Measurements from ENCODE around the gene KLK4. TPM values are rescaled to one million over a fixed set of nuclear protein-coding genes. Genes with fewer than 3 reads are reported as not detected.

The KLK4 gene
- total and polyA plus RNA-seq, 4 donors: not detected

DNA sequence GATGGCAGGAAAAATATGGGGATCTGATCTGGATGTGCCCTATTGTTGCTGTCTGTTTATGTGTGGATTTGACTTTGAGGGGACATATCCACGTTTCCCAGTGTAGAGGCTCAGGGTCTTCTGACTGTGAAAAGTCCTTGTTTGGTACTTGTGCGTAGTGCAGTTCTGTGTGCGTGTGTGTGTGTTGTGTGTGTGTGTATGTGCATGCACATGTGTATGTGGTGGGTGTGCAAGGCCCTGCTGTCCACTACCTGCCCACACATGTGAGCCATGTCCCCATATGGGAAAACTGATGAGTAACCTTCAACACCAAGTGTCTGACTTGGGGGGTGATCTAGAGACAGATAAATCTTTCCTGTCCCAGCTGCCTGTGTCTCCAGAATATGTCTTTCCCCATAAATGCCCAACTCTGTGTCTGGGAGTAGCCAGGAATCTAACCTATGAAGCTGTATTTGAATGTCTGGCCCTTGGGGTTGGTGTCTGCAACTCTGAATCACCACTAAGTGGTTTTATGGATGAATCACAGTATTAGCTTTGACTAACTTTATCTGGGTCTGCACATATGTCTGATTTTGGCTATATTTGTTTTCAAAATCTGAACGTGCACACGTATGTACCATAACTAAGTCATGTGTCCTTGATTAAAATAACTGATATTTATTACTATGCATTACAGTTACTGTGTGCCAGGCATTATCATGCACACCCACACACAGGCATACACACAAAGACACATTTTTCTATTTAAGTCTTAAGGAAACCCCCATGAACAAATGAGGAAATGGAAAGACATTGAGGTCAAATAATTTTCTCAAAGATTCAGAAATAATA lies 20.6 kb downstream of the KLK4 start:
- no peak for DNase-seq (ENCODE audit: low spot score)
- TF ChIP-seq, protein P1, sequence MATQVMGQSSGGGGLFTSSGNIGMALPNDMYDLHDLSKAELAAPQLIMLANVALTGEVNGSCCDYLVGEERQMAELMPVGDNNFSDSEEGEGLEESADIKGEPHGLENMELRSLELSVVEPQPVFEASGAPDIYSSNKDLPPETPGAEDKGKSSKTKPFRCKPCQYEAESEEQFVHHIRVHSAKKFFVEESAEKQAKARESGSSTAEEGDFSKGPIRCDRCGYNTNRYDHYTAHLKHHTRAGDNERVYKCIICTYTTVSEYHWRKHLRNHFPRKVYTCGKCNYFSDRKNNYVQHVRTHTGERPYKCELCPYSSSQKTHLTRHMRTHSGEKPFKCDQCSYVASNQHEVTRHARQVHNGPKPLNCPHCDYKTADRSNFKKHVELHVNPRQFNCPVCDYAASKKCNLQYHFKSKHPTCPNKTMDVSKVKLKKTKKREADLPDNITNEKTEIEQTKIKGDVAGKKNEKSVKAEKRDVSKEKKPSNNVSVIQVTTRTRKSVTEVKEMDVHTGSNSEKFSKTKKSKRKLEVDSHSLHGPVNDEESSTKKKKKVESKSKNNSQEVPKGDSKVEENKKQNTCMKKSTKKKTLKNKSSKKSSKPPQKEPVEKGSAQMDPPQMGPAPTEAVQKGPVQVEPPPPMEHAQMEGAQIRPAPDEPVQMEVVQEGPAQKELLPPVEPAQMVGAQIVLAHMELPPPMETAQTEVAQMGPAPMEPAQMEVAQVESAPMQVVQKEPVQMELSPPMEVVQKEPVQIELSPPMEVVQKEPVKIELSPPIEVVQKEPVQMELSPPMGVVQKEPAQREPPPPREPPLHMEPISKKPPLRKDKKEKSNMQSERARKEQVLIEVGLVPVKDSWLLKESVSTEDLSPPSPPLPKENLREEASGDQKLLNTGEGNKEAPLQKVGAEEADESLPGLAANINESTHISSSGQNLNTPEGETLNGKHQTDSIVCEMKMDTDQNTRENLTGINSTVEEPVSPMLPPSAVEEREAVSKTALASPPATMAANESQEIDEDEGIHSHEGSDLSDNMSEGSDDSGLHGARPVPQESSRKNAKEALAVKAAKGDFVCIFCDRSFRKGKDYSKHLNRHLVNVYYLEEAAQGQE (IDR thresholded peaks at IDR 0.05): no peak
- TF ChIP-seq RAD21 (IDR thresholded peaks at IDR 0.05) (no peak), FOXA1 (IDR thresholded peaks at IDR 0.05) (no peak), NR2F2 (IDR thresholded peaks at IDR 0.05) (no peak), YY1 (IDR thresholded peaks at IDR 0.05) (no peak), SP1 (IDR thresholded peaks at IDR 0.05) (no peak), FOXA2 (IDR thresholded peaks at IDR 0.05) (no peak), RXRA (IDR thresholded peaks at IDR 0.05) (no peak), HNF4A (conservative IDR thresholded peaks at IDR 0.05) (no peak), JUND (IDR thresholded peaks at IDR 0.05) (no peak), EGR1 (IDR thresholded peaks at IDR 0.05; ENCODE audit: low read depth in 2 of 2) (no peak), HNF4G (IDR thresholded peaks at IDR 0.05) (no peak), ATF3 (IDR thresholded peaks at IDR 0.05) (no peak), GABPA (IDR thresholded peaks at IDR 0.05 in 1 of 2, conservative IDR thresholded peaks at IDR 0.05 in 1 of 2) (no peak), TAF1 (conservative IDR thresholded peaks at IDR 0.05) (no peak), MAX (IDR thresholded peaks at IDR 0.05) (no peak)
- TF ChIP-seq, protein P2, sequence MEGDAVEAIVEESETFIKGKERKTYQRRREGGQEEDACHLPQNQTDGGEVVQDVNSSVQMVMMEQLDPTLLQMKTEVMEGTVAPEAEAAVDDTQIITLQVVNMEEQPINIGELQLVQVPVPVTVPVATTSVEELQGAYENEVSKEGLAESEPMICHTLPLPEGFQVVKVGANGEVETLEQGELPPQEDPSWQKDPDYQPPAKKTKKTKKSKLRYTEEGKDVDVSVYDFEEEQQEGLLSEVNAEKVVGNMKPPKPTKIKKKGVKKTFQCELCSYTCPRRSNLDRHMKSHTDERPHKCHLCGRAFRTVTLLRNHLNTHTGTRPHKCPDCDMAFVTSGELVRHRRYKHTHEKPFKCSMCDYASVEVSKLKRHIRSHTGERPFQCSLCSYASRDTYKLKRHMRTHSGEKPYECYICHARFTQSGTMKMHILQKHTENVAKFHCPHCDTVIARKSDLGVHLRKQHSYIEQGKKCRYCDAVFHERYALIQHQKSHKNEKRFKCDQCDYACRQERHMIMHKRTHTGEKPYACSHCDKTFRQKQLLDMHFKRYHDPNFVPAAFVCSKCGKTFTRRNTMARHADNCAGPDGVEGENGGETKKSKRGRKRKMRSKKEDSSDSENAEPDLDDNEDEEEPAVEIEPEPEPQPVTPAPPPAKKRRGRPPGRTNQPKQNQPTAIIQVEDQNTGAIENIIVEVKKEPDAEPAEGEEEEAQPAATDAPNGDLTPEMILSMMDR (IDR thresholded peaks at IDR 0.05; ENCODE audit: low read depth, low read length, missing input control): no peak
- TF ChIP-seq, protein P3, sequence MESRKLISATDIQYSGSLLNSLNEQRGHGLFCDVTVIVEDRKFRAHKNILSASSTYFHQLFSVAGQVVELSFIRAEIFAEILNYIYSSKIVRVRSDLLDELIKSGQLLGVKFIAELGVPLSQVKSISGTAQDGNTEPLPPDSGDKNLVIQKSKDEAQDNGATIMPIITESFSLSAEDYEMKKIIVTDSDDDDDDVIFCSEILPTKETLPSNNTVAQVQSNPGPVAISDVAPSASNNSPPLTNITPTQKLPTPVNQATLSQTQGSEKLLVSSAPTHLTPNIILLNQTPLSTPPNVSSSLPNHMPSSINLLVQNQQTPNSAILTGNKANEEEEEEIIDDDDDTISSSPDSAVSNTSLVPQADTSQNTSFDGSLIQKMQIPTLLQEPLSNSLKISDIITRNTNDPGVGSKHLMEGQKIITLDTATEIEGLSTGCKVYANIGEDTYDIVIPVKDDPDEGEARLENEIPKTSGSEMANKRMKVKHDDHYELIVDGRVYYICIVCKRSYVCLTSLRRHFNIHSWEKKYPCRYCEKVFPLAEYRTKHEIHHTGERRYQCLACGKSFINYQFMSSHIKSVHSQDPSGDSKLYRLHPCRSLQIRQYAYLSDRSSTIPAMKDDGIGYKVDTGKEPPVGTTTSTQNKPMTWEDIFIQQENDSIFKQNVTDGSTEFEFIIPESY (IDR thresholded peaks at IDR 0.05): no peak
- H3K9ac ChIP-seq (ENCODE audit: low read depth in 1 of 2, low read length in 2 of 2): no peak overlapping the region
- WGBS: 57% methylated on average over 5 of the region's 5 CpGs
- peaks cover 0 to 2% (median 0%) of the 10 kb centered on the region in 4 donors for H3K27me3 ChIP-seq (ENCODE audit: control insufficient read depth in 4 of 4, insufficient read depth in 4 of 4, low read length in 3 of 4)
- H3K36me3 ChIP-seq (ENCODE audit: control insufficient read depth in 4 of 4, insufficient read depth in 3 of 4, low read depth in 1 of 4, low read length in 3 of 4): no peaks in the 10 kb centered on the region
- no peaks in the 10 kb centered on the region for H3K9me3 ChIP-seq (ENCODE audit: control insufficient read depth in 4 of 4, low read length in 3 of 4)
- no peaks in the 10 kb centered on the region for H3K4me1 ChIP-seq (ENCODE audit: control insufficient read depth in 4 of 4, insufficient read depth in 4 of 4, low read length in 3 of 4)
- H3K4me3 ChIP-seq (ENCODE audit: low read depth in 1 of 3, low read length in 3 of 3): no peak overlapping the region
- no peak overlapping the region for H3K27ac ChIP-seq (ENCODE audit: low read depth in 1 of 2, low read length in 2 of 2)
